HG02852 (cell line): ENCODE measurements around the gene WRAP73.
"Not testable (repeated sequence)": the region's sequence is repeated elsewhere in the genome, so short reads cannot be mapped to it uniquely, and the experiment has no call there.

Source experiments
- ATAC-seq: cut with Tn5 transposase; IDR thresholded peaks from one replicate; pipeline ENCODE4 v1.9.1; 2021; ENCODE audit warnings: mild to moderate bottlenecking, moderate library complexity; ENCODE audit not compliant: unreplicated experiment

The WRAP73 gene

DNA sequence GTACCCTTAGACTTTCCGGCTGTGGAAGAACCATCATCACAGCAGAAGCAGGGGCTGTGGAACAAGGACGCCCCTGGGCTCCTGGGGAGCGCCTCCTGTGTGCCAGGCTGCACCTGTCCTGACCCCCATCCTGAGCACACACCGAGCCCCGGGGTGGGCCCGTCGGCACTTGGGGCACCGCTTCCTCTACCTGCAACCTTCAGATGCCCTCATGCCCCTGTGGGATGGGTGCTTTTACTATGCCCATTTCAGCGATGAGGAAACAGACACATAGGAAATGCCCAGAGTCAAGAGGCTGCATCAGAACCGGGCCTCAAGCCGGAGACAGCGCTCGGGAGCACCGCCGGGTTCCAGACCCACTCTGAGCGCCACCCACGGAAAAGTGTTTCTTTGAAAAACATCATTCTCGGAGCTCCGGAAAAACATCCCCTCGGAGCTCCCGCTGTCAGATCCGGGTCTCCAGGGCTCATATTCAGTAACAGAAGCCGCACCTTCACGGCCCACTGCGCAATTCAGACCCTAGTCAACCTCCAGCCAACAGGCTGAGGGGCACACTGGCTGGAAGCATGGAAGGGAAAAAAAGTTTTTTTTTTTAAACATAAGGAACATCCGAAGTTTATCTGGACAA, 17.1 kb downstream of the WRAP73 start:
- ATAC-seq, result no peak

DNA sequence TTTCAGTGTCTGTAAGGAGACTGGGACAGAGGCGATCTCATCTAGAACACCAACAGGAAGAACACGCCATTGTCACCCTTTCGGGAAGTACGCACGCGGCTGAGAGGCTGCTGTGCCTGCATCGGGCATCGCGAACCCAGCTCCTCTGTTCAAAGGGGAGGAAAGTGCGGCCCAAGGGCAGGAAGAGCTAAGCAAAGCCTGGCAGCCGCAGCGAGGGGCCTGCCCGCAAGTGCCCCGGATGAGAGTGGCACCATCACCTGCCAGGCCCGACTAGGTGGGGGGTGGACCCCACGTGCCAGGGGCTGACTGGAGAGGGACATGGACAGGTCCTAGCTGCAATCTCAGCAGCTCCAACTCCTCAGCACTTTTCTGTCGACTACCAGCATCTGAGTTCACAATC, 17.6 kb downstream of the WRAP73 start:
- no peak for ATAC-seq

DNA sequence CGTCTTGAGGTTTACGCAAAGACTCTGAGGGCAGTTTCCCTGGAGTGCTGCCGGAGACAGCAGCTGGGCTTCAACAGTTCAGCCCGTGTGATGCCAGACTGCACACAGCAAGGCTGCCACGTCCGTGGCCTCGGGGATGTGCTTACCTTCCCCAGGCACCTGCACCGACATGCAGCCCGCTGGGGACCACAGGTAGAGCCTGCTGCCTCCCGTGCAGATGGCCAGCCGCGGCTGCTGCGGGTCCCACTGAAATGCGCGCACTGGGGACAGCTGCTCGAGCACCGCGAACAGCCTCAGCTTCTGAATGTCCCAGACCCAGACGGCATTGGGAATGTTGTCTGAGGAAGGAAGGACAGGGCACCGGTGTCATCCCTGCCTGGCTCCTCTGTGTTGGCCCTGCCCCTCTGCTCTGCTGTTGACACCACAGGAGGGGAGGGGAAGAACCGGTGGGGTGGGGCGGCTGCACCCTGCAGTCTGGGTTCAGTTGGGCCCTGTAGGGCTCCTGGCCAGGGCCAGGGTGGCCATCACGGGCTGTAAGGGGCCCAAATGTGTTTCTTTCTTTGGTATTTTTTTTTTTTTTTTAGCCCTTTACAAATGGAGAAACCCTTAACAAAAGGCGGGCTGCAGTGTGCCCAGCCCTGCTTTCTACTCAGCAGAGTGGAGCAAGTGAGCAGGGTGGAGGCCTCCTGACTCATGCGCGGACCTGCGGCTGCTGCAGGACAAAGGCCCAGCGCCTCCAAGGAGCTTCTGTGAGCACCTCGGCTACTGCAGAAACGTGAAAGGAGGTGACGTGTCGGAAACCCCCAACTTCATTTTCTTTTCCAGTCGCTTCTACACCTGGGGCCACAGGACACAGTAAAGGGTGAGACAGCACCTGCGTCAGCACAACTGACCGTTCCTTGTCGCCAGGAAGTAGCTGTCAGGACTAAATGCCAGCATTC, 18.3 kb downstream of the WRAP73 start:
- ATAC-seq, result no peak

DNA sequence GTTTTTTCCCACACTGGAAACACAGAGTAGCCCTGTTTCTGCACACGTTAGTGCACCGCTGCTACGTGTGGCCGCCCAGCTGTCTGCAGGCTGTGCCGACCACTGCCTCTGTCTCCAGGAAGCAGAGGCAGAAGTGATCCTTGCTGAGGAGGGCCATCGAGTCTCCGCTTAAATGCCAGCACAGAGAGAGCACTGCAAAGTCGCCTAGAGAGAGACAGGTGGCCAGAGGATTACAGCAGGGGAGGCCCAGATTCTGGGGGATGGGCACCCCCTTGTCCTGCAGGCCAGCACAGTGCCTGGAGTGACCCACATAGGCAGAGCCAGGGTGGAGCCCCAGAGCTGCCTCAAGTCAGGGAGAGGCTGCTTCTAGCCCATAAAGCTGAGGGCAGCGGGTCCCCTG, 19.0 kb downstream of the WRAP73 start:
- no peak for ATAC-seq

DNA sequence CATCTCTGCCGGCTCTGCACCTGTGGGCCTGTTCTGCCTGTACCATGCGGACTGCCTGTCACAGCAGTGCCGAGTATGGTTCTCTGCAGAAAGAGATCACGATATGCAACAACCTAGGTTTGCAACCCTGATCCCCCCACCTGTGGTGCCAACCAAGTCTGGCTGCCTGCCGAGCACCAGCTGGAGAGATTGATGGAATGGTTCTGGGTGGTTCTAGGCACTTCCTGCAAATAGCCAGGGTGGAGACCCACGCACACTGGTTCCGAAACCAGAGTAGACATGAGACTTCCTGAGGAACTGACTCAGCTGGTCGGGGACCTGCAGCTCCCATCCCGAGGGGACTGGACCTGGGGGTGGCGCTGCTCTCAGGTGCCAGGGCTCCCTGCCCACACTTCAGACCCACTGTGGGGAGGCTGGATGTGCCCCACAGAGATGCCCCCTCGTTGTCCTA, 19.7 kb downstream of the WRAP73 start:
- ATAC-seq, result no peak

DNA sequence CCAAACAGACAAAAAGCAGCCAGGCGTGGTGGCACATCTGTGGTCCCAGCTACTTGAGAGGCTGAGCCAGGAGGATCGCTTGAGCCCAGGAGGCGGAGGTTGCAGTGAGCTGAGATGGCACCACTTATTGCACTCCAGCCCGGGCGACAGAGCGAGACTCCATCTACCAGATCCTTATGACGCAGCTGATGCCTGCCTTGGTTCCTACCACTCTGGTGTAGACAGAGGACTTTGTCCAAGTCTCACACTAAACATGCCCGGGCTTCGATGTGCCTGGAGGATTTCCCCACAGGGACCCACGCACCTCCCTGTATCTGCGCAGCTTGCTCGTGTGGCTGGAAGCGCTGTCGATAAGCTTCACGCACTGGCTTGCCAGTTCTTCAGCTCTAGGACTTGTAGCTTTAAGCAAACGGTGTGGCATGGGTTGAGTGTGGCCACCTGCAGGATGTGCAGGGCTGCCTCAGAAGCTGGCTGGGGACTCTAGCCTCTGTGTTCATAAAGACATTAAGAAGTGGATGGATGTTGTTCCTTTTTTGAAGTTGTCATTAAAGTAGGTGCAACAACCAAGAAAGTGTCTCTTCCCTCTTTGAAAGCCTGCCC, 20.2 kb downstream of the WRAP73 start:
- no peak for ATAC-seq

DNA sequence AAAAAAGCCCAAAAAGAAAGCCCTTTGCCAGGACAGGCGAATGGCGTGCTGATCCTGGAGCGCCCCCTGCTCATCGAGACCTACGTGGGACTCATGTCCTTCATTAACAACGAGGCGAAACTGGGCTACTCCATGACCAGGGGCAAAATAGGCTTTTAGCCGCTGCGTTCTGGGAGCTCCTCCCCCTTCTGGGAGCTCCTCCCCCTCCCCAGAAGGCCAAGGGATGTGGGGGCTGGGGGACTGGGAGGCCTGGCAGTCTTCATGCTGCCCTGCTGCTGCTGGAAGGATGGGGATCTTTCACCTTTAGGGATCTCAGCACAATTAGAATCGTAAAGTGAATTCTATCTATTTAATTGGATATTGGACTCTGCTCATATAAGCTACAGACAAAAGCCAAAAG, 21.5 kb downstream of the WRAP73 start:
- no peak for ATAC-seq

DNA sequence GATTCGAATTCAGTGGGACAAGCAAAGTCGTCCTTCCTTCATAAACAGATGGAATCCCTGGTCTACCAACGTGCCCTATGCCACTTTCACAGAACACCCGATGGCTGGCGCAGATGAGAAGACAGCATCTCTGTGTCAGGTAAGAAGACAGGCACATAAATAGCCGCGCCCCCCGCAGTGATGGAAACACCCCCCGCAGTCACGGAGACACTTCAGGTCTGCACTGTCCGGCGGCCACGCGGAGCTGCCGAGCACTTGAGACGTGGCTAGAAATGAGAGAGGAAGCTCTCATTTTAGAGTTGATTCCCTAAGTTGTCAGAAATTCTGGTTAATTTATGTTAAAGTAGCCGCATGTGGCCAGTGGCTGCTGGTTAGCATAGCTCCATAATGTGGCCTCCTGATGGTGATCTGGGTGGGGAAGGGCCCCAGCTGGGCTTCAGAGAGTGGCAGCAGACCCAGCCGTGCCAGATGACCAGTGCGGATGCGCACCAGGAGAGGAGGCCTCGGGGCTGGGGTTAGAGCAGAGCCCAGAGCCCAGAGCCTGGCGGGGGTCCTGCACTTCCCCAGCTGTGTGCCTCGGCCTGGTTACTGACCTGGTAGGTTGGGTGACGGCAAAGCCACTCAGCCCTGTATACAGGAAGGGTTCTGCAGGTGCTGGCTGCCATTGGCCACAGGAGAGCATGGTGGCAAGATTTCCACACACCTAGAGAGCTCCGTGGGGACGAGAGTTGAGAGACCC, 22.2 kb downstream of the WRAP73 start:
- ATAC-seq, result no peak

DNA sequence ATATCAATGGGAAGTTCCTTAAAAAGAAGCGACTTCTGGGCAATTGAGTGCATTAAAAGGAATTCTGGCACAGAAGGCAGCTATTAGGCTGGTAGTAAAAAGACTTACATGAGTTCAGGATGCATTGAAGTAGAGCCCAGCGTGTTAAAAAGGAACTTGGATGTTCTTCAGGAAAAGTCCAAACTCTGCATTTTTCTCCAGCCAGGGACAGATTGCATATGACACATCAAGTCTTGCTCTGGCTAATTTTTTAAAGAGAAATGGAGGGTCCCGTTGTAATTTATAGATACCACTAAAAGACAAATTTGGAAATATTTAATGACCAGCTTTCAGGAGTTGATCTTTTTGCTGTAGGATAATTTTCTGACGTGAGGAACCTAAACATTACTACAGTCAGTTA, 23.9 kb downstream of the WRAP73 start:
- ATAC-seq, result no peak

DNA sequence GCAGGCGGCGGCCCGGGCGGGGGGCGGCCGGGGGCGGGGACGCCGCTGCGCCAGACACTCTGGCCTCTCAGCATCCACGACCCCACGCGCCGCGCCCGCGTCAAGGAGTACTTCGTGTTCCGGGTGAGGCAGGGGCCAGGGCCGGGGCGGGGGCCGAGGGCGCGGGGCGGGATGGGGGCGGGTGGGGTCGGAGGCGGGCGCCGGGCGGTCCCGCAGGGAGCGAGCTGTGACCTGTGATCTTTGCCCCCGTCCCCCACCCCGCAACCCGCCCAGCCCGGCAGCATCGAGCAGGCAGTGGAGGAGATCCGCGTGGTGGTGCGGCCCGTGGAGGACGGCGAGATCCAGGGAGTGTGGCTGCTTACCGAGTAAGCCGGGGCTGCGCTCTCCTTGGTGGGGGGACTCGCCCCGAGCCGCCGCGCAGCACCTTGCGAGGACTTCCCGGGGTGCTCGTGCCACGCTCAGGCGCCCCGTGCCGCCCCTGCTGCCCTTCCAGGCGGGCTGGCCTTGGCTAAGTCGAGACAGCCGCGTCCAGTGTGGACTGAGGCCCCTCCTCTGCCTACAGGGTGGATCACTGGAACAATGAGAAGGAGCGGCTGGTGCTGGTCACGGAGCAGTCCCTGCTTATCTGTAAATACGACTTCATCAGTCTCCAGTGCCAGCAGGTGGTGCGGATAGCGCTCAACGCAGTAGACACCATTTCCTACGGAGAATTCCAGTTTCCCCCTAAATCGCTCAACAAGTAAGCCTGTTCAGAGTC, 24.6 kb downstream of the WRAP73 start:
- peak; percentile 7 for ATAC-seq

DNA sequence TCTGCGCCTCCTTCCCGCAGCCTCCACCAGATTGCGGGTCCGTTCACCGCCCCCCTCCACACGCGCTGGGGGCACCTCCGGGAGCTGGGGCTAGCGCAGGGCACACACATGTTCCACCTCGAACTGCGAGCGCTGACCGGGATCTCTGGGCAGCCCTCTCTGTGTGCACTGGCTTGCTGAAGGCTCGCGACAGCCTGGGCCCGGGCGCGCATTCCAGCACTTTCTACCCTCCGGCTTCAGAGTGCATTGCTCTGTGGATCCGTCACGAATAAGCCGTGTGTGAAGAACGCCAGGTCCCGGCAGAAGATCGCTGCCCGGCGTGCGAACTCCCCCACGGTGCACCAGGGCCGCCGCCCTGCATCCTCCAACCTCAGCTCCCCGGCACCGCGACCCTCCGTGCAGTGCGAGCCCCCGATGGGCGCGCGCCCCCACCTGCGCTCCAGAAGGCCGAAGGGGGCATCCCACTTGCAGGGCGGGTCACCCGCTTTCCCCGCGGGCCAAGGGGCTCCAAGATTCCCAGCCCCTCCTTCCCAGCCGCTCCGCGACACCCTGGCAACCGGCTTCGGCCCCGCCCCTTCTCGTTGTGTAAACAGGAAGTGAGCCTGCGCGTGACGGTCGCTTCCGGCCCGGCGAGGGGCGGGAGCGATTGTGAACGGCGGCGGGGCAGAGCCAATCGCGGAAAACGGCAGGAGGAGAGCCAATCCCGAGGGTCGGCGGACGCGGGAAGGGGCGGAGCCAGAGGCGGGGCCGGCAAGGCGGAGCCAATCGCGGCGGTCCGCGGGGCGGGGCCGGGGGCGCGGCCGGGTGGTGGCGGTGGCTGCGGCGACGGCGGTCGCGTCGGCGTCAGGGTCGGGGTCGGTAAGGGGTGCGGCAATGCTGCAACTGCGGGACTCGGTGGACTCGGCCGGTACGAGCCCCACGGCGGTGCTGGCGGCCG, 25.4 kb downstream of the WRAP73 start, which contains the start of gene TPRG1L:
Gene TPRG1L, plus strand, starts transcription at position 816 of the 937 bp plus-strand sequence. Its CDS starts 58 bp downstream, at position 874.
- ATAC-seq, result peak; percentile 94

DNA sequence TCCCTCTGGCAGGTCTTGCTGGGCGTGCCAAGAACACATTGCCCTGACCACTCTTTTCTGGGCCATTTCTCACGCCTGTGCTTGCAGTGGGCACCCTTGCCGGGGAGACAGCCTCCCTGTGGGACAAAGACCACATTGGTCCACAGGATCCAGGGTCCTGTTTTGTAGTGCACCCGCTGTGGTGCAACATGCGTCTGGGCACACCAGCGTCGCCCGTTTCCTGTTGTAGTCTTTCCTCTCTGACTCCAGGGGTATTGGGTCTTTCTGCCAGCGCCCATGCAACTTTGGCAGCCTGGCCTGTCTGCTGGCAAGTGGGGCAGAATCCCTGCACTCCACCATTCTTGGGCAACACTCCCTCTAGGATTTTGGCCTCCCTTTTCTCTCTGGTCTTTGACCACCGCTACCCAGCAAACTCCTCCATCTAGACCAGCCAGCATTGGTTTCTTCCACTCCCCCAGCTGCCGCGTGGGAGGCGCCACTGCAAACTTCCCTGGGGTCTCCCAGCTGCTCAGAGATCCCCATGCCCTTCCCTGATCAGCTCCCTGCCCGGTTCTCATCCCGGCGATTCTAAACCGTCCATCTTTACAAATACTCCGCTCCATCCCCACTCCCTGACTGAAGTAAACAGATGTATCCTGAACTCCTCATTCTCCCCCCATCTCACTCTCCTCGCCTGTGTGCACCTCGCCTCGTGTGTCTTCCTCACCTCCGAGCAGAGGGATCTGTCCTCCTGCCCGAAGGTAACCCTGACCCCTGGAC, 26.3 kb downstream of the WRAP73 start:
- no peak for ATAC-seq

DNA sequence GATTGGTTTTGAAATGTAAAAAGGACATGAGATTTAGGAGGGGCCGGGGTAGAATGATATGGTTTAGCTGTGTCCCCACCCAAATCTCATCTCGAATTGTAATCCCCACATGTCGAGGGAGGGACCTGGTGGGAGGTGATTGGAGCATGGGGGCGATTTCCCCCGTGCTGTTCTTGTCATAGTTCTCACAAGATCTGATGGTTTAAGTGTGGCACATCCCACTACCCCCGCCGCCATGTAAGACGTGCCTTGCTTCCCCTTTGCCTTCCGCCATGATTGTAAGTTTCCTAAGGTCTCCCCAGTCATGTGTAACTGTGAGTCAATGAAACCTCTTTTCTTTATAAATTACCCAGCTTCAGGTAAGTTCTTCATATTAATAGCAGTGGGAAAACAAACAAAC, 27.8 kb downstream of the WRAP73 start:
- ATAC-seq, result not testable (repeated sequence)

DNA sequence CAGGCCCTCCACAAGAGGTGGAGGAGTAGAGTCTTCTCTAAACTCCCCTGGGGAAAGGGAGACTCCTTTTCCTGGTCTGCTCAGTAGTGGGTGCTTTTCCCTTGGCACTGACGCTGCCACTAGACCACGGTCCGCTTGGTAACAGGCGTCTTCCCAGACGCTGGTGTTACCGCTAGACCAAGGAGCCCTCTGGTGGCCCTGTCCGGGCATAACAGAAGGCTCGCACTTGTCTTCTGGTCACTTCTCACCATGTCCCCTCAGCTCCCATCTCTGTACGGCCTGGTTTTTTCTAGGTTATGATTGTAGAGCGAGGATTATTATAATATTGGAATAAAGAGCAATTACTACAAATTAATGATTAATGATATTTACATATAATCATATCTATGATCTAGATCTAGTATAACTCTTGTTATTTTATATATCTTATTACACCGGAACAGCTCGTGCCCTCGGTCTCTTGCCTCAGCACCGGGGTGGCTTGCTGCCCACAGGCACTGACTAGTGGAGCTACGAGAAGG, 28.7 kb downstream of the WRAP73 start:
- not testable (repeated sequence) for ATAC-seq

DNA sequence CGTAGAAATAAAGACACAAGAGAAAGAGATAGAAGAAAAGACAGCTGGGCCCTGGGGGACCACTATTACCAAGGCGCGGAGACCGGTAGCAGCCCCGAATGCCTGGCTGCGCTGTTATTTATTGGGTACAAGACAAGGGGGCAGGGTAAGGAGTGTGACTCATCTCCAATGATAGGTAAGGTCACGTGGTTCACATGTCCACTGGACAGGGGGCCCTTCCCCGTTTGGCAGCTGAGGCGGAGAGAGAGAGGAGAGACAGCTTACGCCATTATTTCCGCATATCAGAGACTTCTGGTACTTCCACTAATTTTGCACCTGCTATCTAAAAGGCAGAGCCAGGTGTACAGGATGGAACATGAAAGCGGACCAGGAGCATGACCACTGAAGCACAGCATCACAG, 29.2 kb downstream of the WRAP73 start:
- no peak for ATAC-seq

DNA sequence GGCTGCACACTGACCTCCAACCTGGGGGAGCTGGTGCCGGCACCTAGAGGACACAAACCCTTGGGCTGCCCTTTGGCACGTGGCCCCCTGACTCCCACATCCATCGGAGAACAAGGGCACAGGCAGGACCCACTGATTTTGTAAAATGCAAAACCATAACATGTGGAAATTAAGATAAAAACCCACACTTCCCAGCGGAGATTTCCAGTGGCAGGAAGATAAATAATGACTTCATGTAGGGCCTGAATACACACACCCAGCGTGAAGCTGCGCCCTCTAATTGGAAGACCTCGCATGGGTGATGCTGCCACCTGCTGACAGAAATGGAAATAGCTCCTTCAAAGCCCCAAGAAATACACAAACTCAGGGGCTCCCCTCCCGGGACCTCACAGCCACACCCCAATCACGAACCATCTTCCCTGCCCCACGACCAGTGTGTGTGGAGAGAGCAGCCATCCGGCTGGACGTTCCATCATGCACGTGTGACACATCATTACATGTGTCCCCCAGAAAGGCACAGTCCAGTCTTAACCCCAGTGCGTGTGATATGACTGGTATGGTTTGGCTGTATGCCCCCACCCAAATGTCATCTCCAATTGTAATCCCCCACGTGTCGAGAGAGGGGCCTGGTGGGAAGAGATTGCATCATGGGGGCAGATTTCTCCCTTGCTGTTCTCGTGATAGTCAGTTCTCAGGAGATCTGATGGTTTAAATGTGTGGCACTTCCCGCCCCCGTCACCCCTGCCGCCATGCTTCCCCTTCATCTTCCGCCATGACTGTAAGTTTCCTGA, 30.8 kb downstream of the WRAP73 start:
- no peak for ATAC-seq

DNA sequence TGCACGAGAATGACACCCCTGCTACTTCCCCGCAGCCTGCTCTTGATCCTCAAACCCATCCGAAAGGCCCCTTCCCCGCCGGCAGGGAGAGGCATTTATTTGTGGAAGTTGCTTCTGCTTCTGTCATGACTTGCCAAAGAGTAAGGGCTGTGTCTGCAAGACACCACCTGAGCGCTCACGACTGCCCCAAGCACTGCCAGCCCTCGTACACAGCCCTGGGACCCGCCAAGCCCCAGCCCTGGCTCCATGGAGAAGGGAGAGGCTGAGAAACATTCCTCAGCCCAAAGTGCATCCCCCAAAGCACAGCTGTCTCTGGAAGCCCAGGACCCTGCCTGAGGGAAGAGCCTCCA, 31.4 kb downstream of the WRAP73 start:
- ATAC-seq, result no peak
